Stomach (tissue), 4 donors: Measurements from ENCODE around the gene NPIPB6.

Source experiments
- EP300 ChIP-seq: sonication (generic); formaldehyde crosslinking; IDR thresholded peaks from one replicate; pipeline ENCODE4 v1.6.1; 2017; ENCODE audit warnings: antibody characterized with exemption
- POLR2A ChIP-seq, 4 donors: fragments of 450-650 bp; IDR thresholded peaks; one replicate each; pipeline ENCODE4 v1.6.1; 2016; ENCODE audit warnings: antibody characterized with exemption in 4 of 4, control low read depth in 2 of 4, mild to moderate bottlenecking in 1 of 4, moderate library complexity in 1 of 4

- TF ChIP-seq EP300 (no peak), POLR2A (IDR thresholded peaks at IDR 0.05) (no peak)
Measured at GRCh38 chr16:28309811-28310311, 53.4 kb downstream of the NPIPB6 start.
